Activated T-cell treated with anti-CD3 and anti-CD28 coated beads, Interleukin-2, amount 50 U/mL, for 1 hour (primary cell): ENCODE data around the gene CCL16.

Source experiments
- DNase-seq: peaks from one replicate; pipeline ENCODE4 v3.0.0-alpha.2; 2020

CCL16 gene

DNA sequence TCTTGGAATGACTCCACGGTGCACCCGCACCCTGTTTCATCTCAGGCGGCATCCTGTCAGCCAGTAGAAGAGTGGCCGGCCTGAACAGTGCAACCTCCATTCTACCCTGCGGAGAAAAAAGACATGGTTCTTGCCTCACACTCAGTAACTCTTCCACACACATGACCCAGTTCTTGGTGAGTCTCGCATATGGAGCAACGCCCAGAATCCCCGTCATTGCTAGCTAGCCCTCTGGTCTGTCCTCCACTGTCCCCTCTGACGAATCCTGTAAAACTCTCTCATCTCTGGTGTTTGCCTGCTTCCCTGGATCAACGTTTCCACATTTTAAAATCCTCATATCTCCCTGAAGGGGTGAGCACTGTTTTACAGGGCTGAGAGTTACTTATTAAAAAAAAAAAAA is 46.5 kb downstream of the CCL16 start:
- no peak for DNase-seq

DNA sequence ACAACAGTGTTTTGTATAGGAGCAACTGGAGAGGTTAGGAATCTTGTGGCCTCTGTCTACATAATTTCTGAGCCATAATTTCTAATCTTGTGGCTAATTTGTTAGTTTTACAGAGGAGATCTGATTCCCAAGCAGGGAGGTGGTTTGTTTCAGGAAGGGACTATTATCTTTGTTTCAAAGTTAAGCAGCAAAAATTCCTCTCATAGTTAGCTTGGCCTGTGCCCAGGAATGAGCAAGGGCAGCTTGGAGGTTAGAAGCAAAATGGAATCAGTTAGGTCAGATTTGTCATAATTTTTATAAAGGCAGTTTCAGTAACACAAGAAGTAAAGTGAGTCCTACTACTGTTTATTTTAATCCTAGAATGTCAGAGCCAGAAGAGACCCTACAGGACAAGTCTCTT is 48.7 kb downstream of the CCL16 start:
- no peak for DNase-seq

- DNase-seq = no peak
These were observed 49.4 kb downstream of the CCL16 start for GRCh38 chr17:35931794-35932425.

DNA sequence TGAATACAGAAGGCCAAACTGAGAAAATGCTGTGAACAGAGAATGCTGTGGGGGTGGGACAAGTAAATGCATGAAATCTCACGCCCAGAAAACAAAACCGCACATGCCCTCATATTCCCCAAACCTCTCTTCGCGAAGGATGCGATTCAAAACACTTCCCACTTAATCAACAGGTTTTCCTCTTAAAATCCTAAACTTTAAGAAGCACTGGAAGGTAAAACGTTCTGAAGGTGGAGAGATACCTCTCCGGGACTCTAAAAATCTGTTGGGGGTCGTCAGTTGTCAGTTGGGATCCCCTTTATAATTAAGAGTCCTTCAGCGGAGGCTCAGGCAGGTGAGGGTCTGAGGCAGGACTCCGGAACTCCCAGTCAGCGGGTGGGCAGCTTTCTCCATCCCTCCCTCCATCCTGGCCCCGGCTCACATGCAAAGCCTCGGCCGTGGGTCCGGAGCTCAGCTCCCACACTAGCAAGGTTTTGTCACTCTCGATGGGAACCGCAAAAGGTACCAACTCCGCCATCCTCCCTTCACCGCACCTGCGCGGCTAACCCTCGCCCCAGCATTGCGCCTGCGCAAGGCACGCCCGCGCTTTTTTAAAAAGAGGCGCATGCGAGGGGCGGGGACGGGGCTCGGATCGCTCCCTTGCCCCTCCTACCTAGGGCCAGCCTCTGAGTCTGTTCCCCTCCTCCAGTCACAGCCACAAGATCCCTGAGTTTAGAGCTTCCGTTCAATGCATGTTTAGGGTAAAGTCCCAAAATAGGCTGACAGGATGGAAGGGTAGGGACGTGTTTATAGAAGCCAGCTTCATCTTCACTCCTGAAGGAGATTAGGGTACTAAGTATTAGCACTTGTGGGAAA is 50.9 kb downstream of the CCL16 start, which contains the start of gene RDM1:
RDM1 (minus strand) TSS at position 563 of the 855 bp plus-strand sequence; CDS start at position 517, 46 bp downstream.
- peak; percentile 81 for DNase-seq

DNA sequence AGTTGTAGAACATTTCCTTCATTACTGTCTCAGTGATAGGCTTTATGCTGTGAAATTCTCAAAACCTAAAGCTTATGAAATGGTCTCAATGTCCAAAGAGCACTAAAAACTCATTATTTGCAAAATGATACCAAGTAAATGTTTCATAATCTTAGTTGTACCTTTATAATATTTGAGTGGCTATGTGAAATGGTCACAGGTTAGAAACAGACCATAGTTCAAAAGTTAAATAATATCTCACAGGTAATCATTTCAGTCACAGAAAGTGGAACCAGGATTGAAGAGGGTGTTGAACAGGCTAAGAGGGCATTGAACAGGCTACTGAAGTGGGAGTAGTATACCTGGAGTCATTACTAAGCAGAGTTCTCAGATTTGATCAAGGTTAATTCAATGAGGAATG is 53.6 kb downstream of the CCL16 start:
- no peak for DNase-seq
